PC-9 (cell line): Measurements from ENCODE around the gene DPH6.

Experiments used
- EZH2 ChIP-seq: fragments of 200-600 bp; sonication (generic); IDR thresholded peaks from 2 replicates; pipeline ENCODE4 v1.8.0; 2017; ENCODE audit warnings: antibody characterized with exemption, low read depth
- TF ChIP-seq, protein P1 (sequence below): fragments of 200-600 bp; sonication (generic); conservative IDR thresholded peaks from 2 replicates; pipeline ENCODE4 v1.6.1; 2017; ENCODE audit warnings: mixed run types, antibody characterized with exemption, mild to moderate bottlenecking, moderate library complexity

- TF ChIP-seq, protein P1, sequence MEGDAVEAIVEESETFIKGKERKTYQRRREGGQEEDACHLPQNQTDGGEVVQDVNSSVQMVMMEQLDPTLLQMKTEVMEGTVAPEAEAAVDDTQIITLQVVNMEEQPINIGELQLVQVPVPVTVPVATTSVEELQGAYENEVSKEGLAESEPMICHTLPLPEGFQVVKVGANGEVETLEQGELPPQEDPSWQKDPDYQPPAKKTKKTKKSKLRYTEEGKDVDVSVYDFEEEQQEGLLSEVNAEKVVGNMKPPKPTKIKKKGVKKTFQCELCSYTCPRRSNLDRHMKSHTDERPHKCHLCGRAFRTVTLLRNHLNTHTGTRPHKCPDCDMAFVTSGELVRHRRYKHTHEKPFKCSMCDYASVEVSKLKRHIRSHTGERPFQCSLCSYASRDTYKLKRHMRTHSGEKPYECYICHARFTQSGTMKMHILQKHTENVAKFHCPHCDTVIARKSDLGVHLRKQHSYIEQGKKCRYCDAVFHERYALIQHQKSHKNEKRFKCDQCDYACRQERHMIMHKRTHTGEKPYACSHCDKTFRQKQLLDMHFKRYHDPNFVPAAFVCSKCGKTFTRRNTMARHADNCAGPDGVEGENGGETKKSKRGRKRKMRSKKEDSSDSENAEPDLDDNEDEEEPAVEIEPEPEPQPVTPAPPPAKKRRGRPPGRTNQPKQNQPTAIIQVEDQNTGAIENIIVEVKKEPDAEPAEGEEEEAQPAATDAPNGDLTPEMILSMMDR, result no peak
- TF ChIP-seq EZH2, result no peak
These were observed 23.9 kb downstream of the DPH6 start for GRCh38 chr15:35522061-35522460.
